Transverse colon (tissue), 4 donors: ENCODE results near the gene NUMA1. TPM values are rescaled to one million over a fixed set of nuclear protein-coding genes. Genes with fewer than 3 reads are reported as not detected.

Experiments used
- DNase-seq: peaks from one replicate; pipeline ENCODE4 v3.0.0-alpha.2; 2019
- H3K27ac ChIP-seq, 4 donors: fragments of 200-600 bp; sonication (generic); 2 replicates each; pipeline ENCODE4 v1.5.1; 2016 to 2018; ENCODE audit warnings: inconsistent platforms in 4 of 4
- H3K27me3 ChIP-seq: fragments of 200-600 bp; sonication (generic); 2 replicates; pipeline ENCODE4 v1.5.1; 2017; ENCODE audit warnings: inconsistent platforms
- H3K36me3 ChIP-seq, 4 donors: fragments of 200-600 bp; sonication (generic); 2 replicates each; pipeline ENCODE4 v1.5.1; 2017 to 2019; ENCODE audit warnings: inconsistent platforms in 4 of 4
- H3K4me1 ChIP-seq, 4 donors: fragments of 200-600 bp; sonication (generic); 2 replicates each; pipeline ENCODE4 v1.5.1; 2017 to 2020; ENCODE audit warnings: inconsistent platforms in 4 of 4
- H3K4me3 ChIP-seq, 4 donors: fragments of 200-600 bp; sonication (generic); 1 replicate in 1 of 4; 2 replicates in 3 of 4; pipeline versions ENCODE4 v1.5.1 to v1.6.1; 2017 to 2019; ENCODE audit warnings: inconsistent platforms in 4 of 4
- H3K9me3 ChIP-seq, 2 donors: fragments of 200-600 bp; sonication (generic); 2 replicates each; pipeline ENCODE4 v1.5.1; 2017 to 2019; ENCODE audit warnings: inconsistent platforms in 2 of 2
- CTCF ChIP-seq, 5 experiments: fragments of 200-600 bp in 3 of 5; fragments of 450-650 bp in 2 of 5; sonication (generic) in 3 of 5; IDR thresholded peaks; 1 replicate in 2 of 5; 2 replicates in 3 of 5; pipeline ENCODE4 v1.5.1; 2016 to 2017; ENCODE audit warnings: antibody characterized with exemption in 5 of 5, inconsistent platforms in 3 of 5, mild to moderate bottlenecking in 2 of 5, moderate library complexity in 1 of 5
- EP300 ChIP-seq: sonication (generic); formaldehyde crosslinking; IDR thresholded peaks from one replicate; pipeline ENCODE4 v1.6.1; 2017; ENCODE audit warnings: antibody characterized with exemption, low read depth
- POLR2A ChIP-seq: fragments of 450-650 bp; IDR thresholded peaks from one replicate; pipeline ENCODE4 v1.6.1; 2016; ENCODE audit warnings: antibody characterized with exemption, mild to moderate bottlenecking, moderate library complexity
- POLR2AphosphoS5 ChIP-seq, 3 donors: sonication (generic); formaldehyde crosslinking; IDR thresholded peaks; one replicate each; pipeline ENCODE4 v1.6.1; 2016; ENCODE audit warnings: antibody characterized with exemption in 3 of 3
- WGBS, 2 donors: methylation state at CpG; one replicate each; pipeline ENCODE4 v1.1.5; 2018; ENCODE audit warnings: low coverage in 1 of 2; 5-methylcytosine and 5-hydroxymethylcytosine counted together
- in situ Hi-C, 4 donors: fragments of 200-750 bp; cut with MboI; loops; one replicate each; pipeline versions ENCODE4 v1.15.0 to v1.15.1; 2017; ENCODE audit warnings: low sequenced_read_pairs in 3 of 4, low pct_ligation_motif_present in 1 of 4, low pct_unique_long_range_greater_than_20kb in 1 of 4
- intact Hi-C: fragments of 100-400 bp; cut with DNase I; formaldehyde crosslinking; loops from one replicate; pipeline ENCODE4 v1.15.1; 2023; ENCODE audit warnings: low total_unique reads
- total RNA-seq, 4 donors: library from RNA; depleted of rRNA; stranded (reverse); fragments of >200 nt; gene quantifications; one replicate each; pipeline ENCODE4 v1.1.0, GENCODE V29; 2016

The NUMA1 gene
- total RNA-seq, 4 donors from 2014 or later, result 323 to 520 (median 419) TPM

DNA sequence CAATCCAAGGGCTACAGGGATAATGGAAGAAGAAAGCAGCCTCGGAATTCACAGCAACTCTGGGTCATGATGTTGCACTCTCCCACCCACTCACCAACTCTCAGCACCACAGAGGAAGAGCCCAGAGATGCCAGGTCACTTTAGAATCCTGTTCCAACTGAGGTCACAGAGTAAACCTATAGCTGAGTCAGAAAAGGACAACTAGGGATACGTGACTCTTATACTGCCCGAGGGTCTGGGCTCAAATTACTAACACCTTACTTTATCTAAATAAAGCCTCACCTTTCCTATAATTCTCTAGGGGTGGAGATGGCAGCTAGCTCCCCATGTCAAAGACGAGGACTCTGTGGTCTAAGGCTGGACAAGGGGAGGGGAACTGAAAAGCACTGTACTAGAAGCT is 57.0 kb downstream of the NUMA1 start:
- Histone ChIP-seq H3K27ac (no peak overlapping the region), H3K4me3 (no peak overlapping the region), H3K36me3 (peaks cover 0 to 83% (median 32%) of the 10 kb centered on the region in 4 donors), H3K9me3 (no peaks in the 10 kb centered on the region), H3K4me1 (peaks cover 20 to 44% (median 23%) of the 10 kb centered on the region in 4 donors), H3K27me3 (no peaks in the 10 kb centered on the region)
- TF ChIP-seq CTCF (IDR thresholded peaks at IDR 0.05) (no peak), POLR2AphosphoS5 (IDR thresholded peaks at IDR 0.05) (no peak), POLR2A (no peak), EP300 (no peak)
- in situ Hi-C loops, result loop anchor here in 3 of 4 donors (5.0 to 10.0 kb wide), 2 partner anchors 69 to 71 kb away; no protein-coding TSS in a partner anchor
- intact Hi-C loops, result no loop called here
- WGBS, 2 donors, result 81 to 83% methylated on average over 2 to 4 of the region's 4 CpGs
- DNase-seq, result no peak

DNA sequence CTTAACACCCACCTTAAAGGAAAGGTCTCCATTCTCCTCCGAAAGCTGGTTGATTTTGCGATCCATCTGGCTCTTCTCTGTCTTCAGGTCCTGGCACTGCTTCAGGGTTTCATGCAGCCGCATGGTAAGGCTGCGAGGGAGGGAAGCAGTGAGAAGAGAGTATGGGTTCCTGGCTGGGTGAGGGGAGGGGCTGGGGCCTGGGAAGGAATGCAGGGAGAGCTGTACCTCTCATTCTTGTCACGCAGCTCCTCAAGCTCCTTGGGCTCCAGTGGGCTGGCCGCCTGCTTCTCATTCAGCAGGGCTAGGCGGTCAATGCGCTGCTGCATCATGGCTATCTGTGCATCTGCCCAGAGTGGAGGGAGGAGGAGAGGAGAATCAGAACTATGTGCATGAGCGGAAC is 62.2 kb downstream of the NUMA1 start:
- H3K36me3 ChIP-seq, result peaks cover 0 to 100% (median 53%) of the 10 kb centered on the region in 4 donors
- 88 to 97% methylated on average over 5 to 9 of the region's 9 CpGs for WGBS, 2 donors
- H3K27ac ChIP-seq, result no peak overlapping the region
- intact Hi-C loops, result no loop called here
- no peaks in the 10 kb centered on the region for H3K27me3 ChIP-seq
- in situ Hi-C loops, result no loop called here
- no peak for DNase-seq
- TF ChIP-seq EP300, result no peak
- no peak for TF ChIP-seq POLR2AphosphoS5 (IDR thresholded peaks at IDR 0.05)
- TF ChIP-seq POLR2A, result no peak
- TF ChIP-seq CTCF (IDR thresholded peaks at IDR 0.05), result no peak
- H3K9me3 ChIP-seq, result no peaks in the 10 kb centered on the region
- no peak overlapping the region for H3K4me3 ChIP-seq
- H3K4me1 ChIP-seq, result peaks cover 0 to 15% (median 10%) of the 10 kb centered on the region in 4 donors

- Histone ChIP-seq H3K9me3 (no peaks in the 10 kb centered on the region), H3K27me3 (no peaks in the 10 kb centered on the region), H3K27ac (no peak overlapping the region), H3K4me3 (no peak overlapping the region), H3K36me3 (peaks cover 0 to 94% (median 50%) of the 10 kb centered on the region in 4 donors), H3K4me1 (peaks cover 2 to 25% (median 12%) of the 10 kb centered on the region in 4 donors)
- intact Hi-C loops (no loop called here), in situ Hi-C loops (no loop called here)
- WGBS, 2 donors, result 90 to 100% methylated on average over 1 to 10 of the region's 10 CpGs
- no peak for DNase-seq
- no peak for TF ChIP-seq EP300
- no peak for TF ChIP-seq POLR2AphosphoS5 (IDR thresholded peaks at IDR 0.05)
- no peak for TF ChIP-seq CTCF (IDR thresholded peaks at IDR 0.05)
- TF ChIP-seq POLR2A, result no peak
Observed at GRCh38 chr11:72015511-72016061, 64.8 kb downstream of the NUMA1 start.

DNA sequence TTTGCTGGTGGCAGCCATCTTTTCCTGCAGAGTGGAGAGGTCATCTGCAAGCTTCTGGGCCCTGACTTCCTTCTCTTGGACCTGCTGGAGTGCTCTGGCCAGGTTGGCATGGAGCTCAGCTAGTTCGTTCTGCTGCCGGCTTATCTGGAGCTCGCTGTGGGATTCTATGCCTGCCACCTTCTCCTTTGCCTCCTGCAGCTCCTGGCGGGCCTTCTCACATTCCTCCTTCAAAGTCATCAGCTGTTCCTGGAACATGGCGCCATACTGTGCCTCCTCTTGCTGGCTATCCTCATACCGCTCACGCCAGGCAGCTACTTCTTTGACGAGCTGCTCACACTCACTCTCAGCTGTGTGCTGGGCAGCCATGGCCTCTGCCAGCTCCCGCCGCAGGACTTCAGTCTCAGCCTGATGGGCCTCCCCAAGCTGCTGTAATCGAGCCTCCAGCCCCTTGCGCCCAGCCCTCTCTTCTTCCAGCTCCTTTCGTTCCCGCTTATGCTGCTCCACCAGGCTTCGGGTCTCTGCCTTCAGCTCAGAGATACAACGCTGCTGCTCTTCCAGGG is 65.5 kb downstream of the NUMA1 start:
- intact Hi-C loops (no loop called here), in situ Hi-C loops (no loop called here)
- Histone ChIP-seq H3K4me1 (peaks cover 2 to 25% (median 12%) of the 10 kb centered on the region in 4 donors), H3K36me3 (peaks cover 2 to 94% (median 50%) of the 10 kb centered on the region in 4 donors), H3K27ac (peak overlapping the region in 1 of 4 donors; percentile 69), H3K9me3 (no peaks in the 10 kb centered on the region), H3K4me3 (no peak overlapping the region), H3K27me3 (no peaks in the 10 kb centered on the region)
- DNase-seq, result no peak
- 94% methylated on average over 11 to 16 of the region's 16 CpGs for WGBS, 2 donors
- no peak for TF ChIP-seq POLR2A
- TF ChIP-seq POLR2AphosphoS5 (IDR thresholded peaks at IDR 0.05), result no peak
- TF ChIP-seq CTCF (IDR thresholded peaks at IDR 0.05), result no peak
- no peak for TF ChIP-seq EP300
